Common myeloid progenitor, CD34-positive (primary cell): ENCODE results near the gene TEX52.

Source experiments
- CTCF ChIA-PET: fragments of 350-600 bp; sonication (Branson Sonifier 250); formaldehyde crosslinking; loops from one replicate; lab custom pipeline; 2021; ENCODE audit warnings: antibody characterized with exemption; lab: Charles Lee
- POLR2A ChIA-PET: fragments of 350-600 bp; sonication (Branson Sonifier 250); formaldehyde crosslinking; loops from one replicate; lab custom pipeline; 2021; ENCODE audit warnings: antibody characterized with exemption; lab: Charles Lee
- DNase-seq, 3 donors: peaks; one replicate each; pipeline versions ENCODE4 v3.0.0 to v3.0.0-alpha.2; 2013
- H3K27ac ChIP-seq, 2 experiments: 1 replicate in 1 of 2; 2 replicates in 1 of 2; pipeline ENCODE4 v1.7.0; 2013; ENCODE audit warnings: inconsistent platforms in 2 of 2, low read length in 2 of 2, mild to moderate bottlenecking in 2 of 2, low read depth in 1 of 2, moderate library complexity in 1 of 2; ENCODE audit not compliant: severe bottlenecking in 2 of 2, insufficient read depth in 1 of 2, poor library complexity in 1 of 2
- H3K27me3 ChIP-seq, 5 experiments: replicated peaks in 2 of 5; 1 replicate in 3 of 5; 2 replicates in 2 of 5; pipeline versions ENCODE4 v1.6.1 to v1.7.0; 2013; ENCODE audit warnings: low read length in 4 of 5, mild to moderate bottlenecking in 2 of 5, moderate library complexity in 2 of 5, inconsistent platforms in 1 of 5; ENCODE audit not compliant: insufficient read depth in 5 of 5, control insufficient read depth in 4 of 5
- H3K36me3 ChIP-seq, 4 experiments: 1 replicate in 2 of 4; 2 replicates in 2 of 4; pipeline versions ENCODE4 v1.6.1 to v1.7.0; 2013; ENCODE audit warnings: low read length in 3 of 4, control low read depth in 1 of 4, mild to moderate bottlenecking in 1 of 4; ENCODE audit not compliant: control insufficient read depth in 4 of 4, insufficient read depth in 4 of 4
- H3K4me1 ChIP-seq, 4 experiments: 1 replicate in 3 of 4; 2 replicates in 1 of 4; pipeline versions ENCODE4 v1.6.1 to v1.7.1; 2013; ENCODE audit warnings: low read length in 3 of 4, mild to moderate bottlenecking in 3 of 4, control low read depth in 1 of 4, inconsistent platforms in 1 of 4, moderate library complexity in 1 of 4; ENCODE audit not compliant: control insufficient read depth in 4 of 4, insufficient read depth in 4 of 4; ENCODE audit errors: control extremely low read depth in 1 of 4
- H3K4me3 ChIP-seq, 7 experiments: 1 replicate in 4 of 7; 2 replicates in 3 of 7; pipeline versions ENCODE4 v1.5.1 to v1.7.0; 2013; ENCODE audit warnings: mild to moderate bottlenecking in 7 of 7, low read length in 6 of 7, moderate library complexity in 6 of 7, inconsistent platforms in 2 of 7, low read depth in 2 of 7, control low read depth in 1 of 7; ENCODE audit not compliant: insufficient read depth in 4 of 7, control insufficient read depth in 1 of 7; ENCODE audit errors: extremely low read depth in 1 of 7
- H3K9me3 ChIP-seq, 5 experiments: 1 replicate in 4 of 5; 2 replicates in 1 of 5; pipeline versions ENCODE4 v1.6.1 to v1.7.1; 2013; ENCODE audit warnings: low read length in 4 of 5, mild to moderate bottlenecking in 2 of 5, inconsistent platforms in 1 of 5, low read depth in 1 of 5, moderate library complexity in 1 of 5; ENCODE audit not compliant: control insufficient read depth in 4 of 5, insufficient read depth in 2 of 5; ENCODE audit errors: control extremely low read depth in 1 of 5
- WGBS: methylation state at CpG from one replicate; pipeline ENCODE4 v1.1.5; 2013; ENCODE audit not compliant: insufficient coverage; 5-methylcytosine and 5-hydroxymethylcytosine counted together

The TEX52 gene

DNA sequence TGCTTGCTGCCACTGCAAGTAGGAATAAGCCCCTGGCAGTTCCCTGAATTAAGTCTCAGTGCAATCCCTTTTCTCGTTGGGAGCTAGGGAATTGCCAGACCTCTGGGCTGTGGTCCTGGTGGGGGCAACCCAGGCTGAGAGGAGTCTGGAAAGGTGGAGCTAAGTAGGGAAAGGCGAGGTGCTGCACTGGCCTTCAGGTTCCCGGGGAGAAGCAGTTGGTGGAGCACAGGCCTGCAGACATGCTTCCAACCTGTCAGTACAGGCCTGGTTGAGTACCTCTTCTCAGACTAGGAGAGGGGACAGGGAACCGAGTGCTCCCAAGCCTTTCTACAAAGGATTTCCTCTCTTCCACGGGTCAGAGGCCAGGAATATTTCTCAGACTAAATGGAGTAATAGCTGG, 23.5 kb downstream of the TEX52 start:
- Histone ChIP-seq H3K27ac (no peak overlapping the region), H3K27me3 (peaks cover 0 to 12% (median 0%) of the 10 kb centered on the region in 5 experiments), H3K9me3 (no peaks in the 10 kb centered on the region), H3K36me3 (peaks cover 3 to 17% (median 10%) of the 10 kb centered on the region in 4 experiments), H3K4me3 (no peak overlapping the region), H3K4me1 (peaks cover 0 to 2% (median 0%) of the 10 kb centered on the region in 4 experiments)
- CTCF ChIA-PET = interaction anchor here (1.3 kb wide), 1 partner anchor 20 kb away, joined by 3 read pairs; the partner anchor contains the start of gene ITFG2
- 86% methylated on average over 2 of the region's 5 CpGs for WGBS
- DNase-seq = no peak
- POLR2A ChIA-PET = no interaction called here

DNA sequence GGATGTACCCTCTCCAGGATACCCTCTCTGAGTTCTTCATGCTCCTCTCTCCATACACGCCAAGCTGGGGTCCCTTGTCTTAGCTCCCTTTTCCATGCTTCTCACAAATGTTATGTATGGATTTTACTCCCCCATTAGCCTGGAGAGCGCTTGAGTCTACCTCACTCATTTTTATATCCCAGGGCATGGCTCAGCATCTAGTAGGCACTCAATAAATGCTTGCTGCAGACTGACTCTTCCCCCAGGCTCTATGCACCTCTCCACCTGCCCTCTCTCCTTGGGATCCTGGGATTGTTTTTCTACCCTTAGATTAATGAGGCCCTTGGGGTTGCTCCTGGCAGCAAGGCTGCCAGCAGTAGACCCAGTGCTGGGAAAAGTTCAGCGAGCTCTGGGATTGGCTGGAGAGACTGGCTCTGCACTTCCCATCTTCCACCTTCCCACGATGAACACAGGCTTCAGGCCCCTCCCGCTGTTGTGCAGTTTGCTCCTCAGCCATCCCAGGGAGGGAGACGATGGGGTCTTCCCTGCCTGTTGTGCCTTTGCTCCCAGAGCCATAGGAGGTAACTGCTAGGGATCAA, 24.2 kb downstream of the TEX52 start:
- no peaks in the 10 kb centered on the region for H3K9me3 ChIP-seq
- DNase-seq = no peak
- H3K36me3 ChIP-seq = peaks cover 5 to 24% (median 16%) of the 10 kb centered on the region in 4 experiments
- WGBS = 92% methylated on average over 6 of the region's 6 CpGs
- CTCF ChIA-PET = interaction anchor here (1.3 kb wide), 1 partner anchor 20 kb away, joined by 3 read pairs; the partner anchor contains the start of gene ITFG2
- peaks cover 0 to 2% (median 0%) of the 10 kb centered on the region in 4 experiments for H3K4me1 ChIP-seq
- H3K27ac ChIP-seq = no peak overlapping the region
- POLR2A ChIA-PET = no interaction called here
- H3K27me3 ChIP-seq = peaks cover 0 to 12% (median 0%) of the 10 kb centered on the region in 5 experiments
- H3K4me3 ChIP-seq = no peak overlapping the region

DNA sequence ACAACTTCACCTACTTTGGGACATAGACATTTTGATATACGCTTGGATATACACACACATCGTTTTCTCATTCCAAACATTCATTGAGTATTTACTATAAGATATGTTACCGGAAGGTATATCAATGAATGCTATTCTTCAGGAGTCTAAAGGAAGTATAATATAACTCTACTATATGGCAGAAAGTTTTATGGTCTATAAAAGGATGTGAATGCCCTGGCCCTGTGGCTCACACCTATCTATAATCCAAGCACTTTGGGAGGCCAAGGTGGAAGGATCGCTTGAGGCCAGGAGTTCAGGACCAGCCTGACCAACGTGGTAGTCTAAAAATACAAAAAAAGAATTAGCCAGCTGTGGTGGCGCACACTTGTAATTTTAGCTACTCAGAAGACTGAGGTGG, 27.6 kb downstream of the TEX52 start:
- DNase-seq = no peak
- Histone ChIP-seq H3K9me3 (no peaks in the 10 kb centered on the region), H3K27me3 (peaks cover 0 to 2% (median 0%) of the 10 kb centered on the region in 5 experiments), H3K36me3 (peaks cover 9 to 58% (median 43%) of the 10 kb centered on the region in 4 experiments), H3K4me1 (no peaks in the 10 kb centered on the region), H3K27ac (no peak overlapping the region), H3K4me3 (no peak overlapping the region)
- ChIA-PET CTCF (no interaction called here), POLR2A (no interaction called here)
- WGBS = 100% methylated on average over 1 of the region's 6 CpGs

DNA sequence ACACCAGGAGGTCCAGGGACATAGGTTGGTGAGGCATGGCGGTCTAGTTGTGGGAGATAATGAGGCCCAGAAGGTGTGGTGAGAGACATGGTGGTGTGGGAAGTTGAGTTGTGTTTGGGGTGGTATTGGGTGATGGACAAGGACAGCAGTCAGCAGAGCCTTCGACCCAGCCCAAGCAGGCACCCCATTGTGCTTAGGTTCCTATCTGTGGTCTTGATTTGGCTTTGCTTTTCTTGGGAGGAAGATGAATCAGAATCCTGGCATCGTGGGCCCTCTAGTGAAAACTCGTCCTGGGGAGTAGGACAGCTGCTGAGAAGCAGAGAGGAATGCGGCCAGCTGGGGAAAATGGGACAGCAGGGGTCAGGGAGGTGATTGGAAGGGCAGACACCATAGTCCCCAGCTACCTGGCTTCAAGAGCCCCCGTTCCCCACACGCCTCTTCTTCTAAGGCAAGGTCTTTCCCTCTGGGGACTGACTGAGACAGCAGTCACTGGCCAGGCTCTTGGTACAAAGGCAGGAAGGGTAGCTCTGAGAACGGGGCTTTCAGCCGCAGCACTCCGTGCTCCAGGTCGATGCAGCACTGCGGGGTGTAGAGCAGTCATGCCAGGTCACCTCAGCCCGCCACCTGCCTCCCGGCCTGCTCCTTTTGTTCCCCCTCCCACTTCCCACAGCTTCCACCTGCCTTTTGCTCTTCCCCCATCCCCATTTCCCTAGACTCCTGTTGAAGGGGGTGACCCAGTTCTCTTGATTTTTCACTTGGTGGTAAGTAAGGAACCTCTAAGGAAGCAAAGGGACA, 29.9 kb downstream of the TEX52 start:
- WGBS = 96% methylated on average over 11 of the region's 14 CpGs
- no peaks in the 10 kb centered on the region for H3K27me3 ChIP-seq
- ChIA-PET POLR2A (interaction anchor here (1.0 kb wide), 1 partner anchor 31 kb away, joined by 3 read pairs; no protein-coding TSS in a partner anchor), CTCF (interaction anchor here (1.2 kb wide), 1 partner anchor 23 kb away, joined by 3 read pairs; no protein-coding TSS in a partner anchor)
- no peaks in the 10 kb centered on the region for H3K4me1 ChIP-seq
- no peak overlapping the region for H3K27ac ChIP-seq
- H3K9me3 ChIP-seq = no peaks in the 10 kb centered on the region
- no peak for DNase-seq
- no peak overlapping the region for H3K4me3 ChIP-seq
- peaks cover 13 to 81% (median 61%) of the 10 kb centered on the region in 4 experiments for H3K36me3 ChIP-seq

DNA sequence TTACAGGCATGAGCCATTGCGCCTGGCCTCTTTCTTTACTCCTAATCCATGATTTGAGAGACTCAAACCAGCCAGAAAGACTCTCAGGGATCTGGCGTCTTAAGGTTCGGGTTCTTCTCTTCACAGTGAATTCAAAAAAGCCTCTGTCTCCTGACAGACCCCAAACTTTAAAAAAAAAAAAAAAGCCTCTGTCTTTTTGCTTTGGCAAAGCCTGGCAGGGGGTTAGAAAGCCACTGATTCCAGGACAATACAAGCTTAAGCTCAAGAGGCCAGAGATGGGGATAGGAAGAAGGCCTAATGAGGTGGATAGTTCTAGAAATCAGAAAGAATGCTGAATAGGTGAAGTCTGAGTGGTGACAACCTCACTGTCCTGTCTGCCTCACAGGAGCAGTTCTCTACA, 30.8 kb downstream of the TEX52 start:
- H3K4me1 ChIP-seq = no peaks in the 10 kb centered on the region
- CTCF ChIA-PET = interaction anchor here (2.7 kb wide), 1 partner anchor 10 kb away, joined by 14 read pairs; no protein-coding TSS in a partner anchor
- H3K27me3 ChIP-seq = no peaks in the 10 kb centered on the region
- no peak overlapping the region for H3K4me3 ChIP-seq
- peaks cover 11 to 90% (median 70%) of the 10 kb centered on the region in 4 experiments for H3K36me3 ChIP-seq
- no peak overlapping the region for H3K27ac ChIP-seq
- DNase-seq = no peak
- WGBS = 100% methylated on average over 3 of the region's 3 CpGs
- POLR2A ChIA-PET = no interaction called here
- no peaks in the 10 kb centered on the region for H3K9me3 ChIP-seq

DNA sequence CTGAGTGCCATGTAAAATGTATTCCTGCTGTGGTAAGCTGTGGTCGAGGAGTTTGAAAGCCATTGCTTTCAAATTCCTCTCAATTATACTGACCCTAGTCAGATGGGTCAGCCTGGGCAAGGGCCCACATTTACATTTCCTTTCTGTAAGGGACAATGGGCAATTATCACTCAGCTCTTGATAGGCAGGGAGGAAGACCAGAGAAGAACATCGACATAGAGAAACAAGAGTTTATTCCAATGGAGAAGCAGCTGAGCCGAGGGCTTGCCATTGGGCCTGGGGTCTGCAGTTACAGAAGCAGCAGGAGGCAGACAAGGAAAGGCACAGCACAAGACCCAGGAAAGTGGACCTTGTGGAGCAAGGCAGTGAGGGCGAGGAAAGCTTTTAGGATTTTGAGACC, 31.7 kb downstream of the TEX52 start:
- Histone ChIP-seq H3K27me3 (no peaks in the 10 kb centered on the region), H3K27ac (no peak overlapping the region), H3K36me3 (peaks cover 11 to 93% (median 74%) of the 10 kb centered on the region in 4 experiments), H3K9me3 (no peaks in the 10 kb centered on the region), H3K4me3 (no peak overlapping the region), H3K4me1 (no peaks in the 10 kb centered on the region)
- no peak for DNase-seq
- 94% methylated on average over 3 of the region's 4 CpGs for WGBS
- ChIA-PET CTCF (interaction anchor here (1.0 to 2.7 kb wide), 2 partner anchors 9 to 13 kb away, joined by 3 to 14 read pairs; partner anchors contain the start of gene ITFG2), POLR2A (interaction anchor here (0.8 kb wide), 1 partner anchor 51 kb away, joined by 3 read pairs; no protein-coding TSS in a partner anchor)
